Eye (tissue), 1 donor: ENCODE measurements around the gene SRSF8.
"Not testable (repeated sequence)": the region's sequence is repeated elsewhere in the genome, so short reads cannot be mapped to it uniquely, and the experiment has no call there.

Source experiments
- DNase-seq: peaks from one replicate; pipeline ENCODE4 v3.0.0-alpha.2; 2015

SRSF8 gene

GRCh38 chr11:95066716-95067038 is at the start of gene SRSF8:
Gene SRSF8 (plus strand): TSS chr11:95066919. CDS start chr11:95067227, 308 bp downstream.
- DNase-seq = no peak

GRCh38 chr11:95021468-95021867 is 45.3 kb upstream of the SRSF8 start:
- not testable (repeated sequence) for DNase-seq

- DNase-seq = no peak
These were observed 41.8 kb upstream of the SRSF8 start, which contains the start of gene KDM4E for GRCh38 chr11:95024958-95025357. Gene KDM4E (plus strand): TSS chr11:95025258. CDS start chr11:95025558, 300 bp downstream.

GRCh38 chr11:95025594-95025993 is 41.1 kb upstream of the SRSF8 start:
- not testable (repeated sequence) for DNase-seq

GRCh38 chr11:95028357-95028756 is 38.4 kb upstream of the SRSF8 start:
- DNase-seq = no peak

GRCh38 chr11:95033051-95033450 is 33.7 kb upstream of the SRSF8 start:
- no peak for DNase-seq

GRCh38 chr11:95035316-95035715 is 31.4 kb upstream of the SRSF8 start:
- no peak for DNase-seq

GRCh38 chr11:95037356-95038035 is 29.2 kb upstream of the SRSF8 start:
- peak; percentile 43 for DNase-seq

- DNase-seq = no peak
These were observed 24.5 kb upstream of the SRSF8 start for GRCh38 chr11:95042239-95042638.

- no peak for DNase-seq
These were observed 23.8 kb upstream of the SRSF8 start for GRCh38 chr11:95042906-95043305.

GRCh38 chr11:95044010-95044409 is 22.7 kb upstream of the SRSF8 start:
- no peak for DNase-seq

GRCh38 chr11:95045812-95046211 is 20.9 kb upstream of the SRSF8 start:
- DNase-seq = no peak

- DNase-seq = not testable (repeated sequence)
These were observed 17.6 kb upstream of the SRSF8 start, which contains the start of gene KDM4F for GRCh38 chr11:95049122-95049521. Gene KDM4F (plus strand): TSS chr11:95049422.

GRCh38 chr11:95050595-95051202 is 16.0 kb upstream of the SRSF8 start:
- DNase-seq = no peak

- no peak for DNase-seq
These were observed 12.4 kb upstream of the SRSF8 start for GRCh38 chr11:95054356-95054755.

GRCh38 chr11:95055283-95055897 is 11.3 kb upstream of the SRSF8 start:
- no peak for DNase-seq

- DNase-seq = no peak
These were observed 8.8 kb upstream of the SRSF8 start for GRCh38 chr11:95057959-95058358.

- DNase-seq = no peak
These were observed 8.1 kb upstream of the SRSF8 start for GRCh38 chr11:95058621-95059020.

GRCh38 chr11:95059046-95059445 is 7.7 kb upstream of the SRSF8 start:
- no peak for DNase-seq

- no peak for DNase-seq
These were observed 1.4 kb upstream of the SRSF8 start for GRCh38 chr11:95065336-95065735.

- peak; percentile 93 for DNase-seq
These were observed 521 bp downstream of the SRSF8 start for GRCh38 chr11:95067039-95067840.

GRCh38 chr11:95067841-95068219 is 1.1 kb downstream of the SRSF8 start:
- peak; percentile 92 for DNase-seq

- peak; percentile 94 for DNase-seq
These were observed 1.8 kb downstream of the SRSF8 start for GRCh38 chr11:95068549-95068948.
